Mucosa of descending colon (tissue), 3 donors: ENCODE results near the gene WNT6. TPM values are rescaled to one million over a fixed set of nuclear protein-coding genes. Genes with fewer than 3 reads are reported as not detected.

Experiments
- ATAC-seq: fragments of 200-7000 bp; cut with Tn5 transposase; one replicate; pipeline ENCODE4 v1.9.1; 2020; ENCODE audit warnings: mild to moderate bottlenecking, moderate library complexity
- DNase-seq, 3 donors: peaks; one replicate each; pipeline ENCODE4 v3.0.0-alpha.2; 2020
- H3K36me3 ChIP-seq: fragments of 200-600 bp; one replicate; pipeline ENCODE4 v1.8.0; 2021; ENCODE audit warnings: low read depth, mild to moderate bottlenecking
- H3K4me1 ChIP-seq: fragments of 200-600 bp; one replicate; pipeline ENCODE4 v1.8.0; 2021; ENCODE audit warnings: low read depth, mild to moderate bottlenecking
- H3K4me3 ChIP-seq: fragments of 200-600 bp; one replicate; pipeline ENCODE4 v1.8.0; 2021; ENCODE audit warnings: mild to moderate bottlenecking
- H3K9me3 ChIP-seq: fragments of 200-600 bp; one replicate; pipeline ENCODE4 v1.8.0; 2021; ENCODE audit warnings: mild to moderate bottlenecking
- intact Hi-C, 2 donors: fragments of 100-400 bp; cut with DNase I in 1 of 2; cut with micrococcal nuclease in 1 of 2; formaldehyde crosslinking; loops; one replicate each; pipeline versions ENCODE4 v1.11.0 to v1.11.1; 2022; cut with DNase I, micrococcal nuclease
- total RNA-seq, 3 donors: library from RNA; stranded (reverse); fragmentation: NEBNext Ultra II Directional in 2 of 3; extraction: Animal tissue kit (Norgen Biotek cat#: 25700) in 2 of 3; gene quantifications; one replicate each; pipeline versions ENCODE4 v1.2.1 to v1.2.4, GENCODE V29; 2021 to 2023
- TF ChIP-seq, protein P1 (sequence below): fragments of 200-600 bp; IDR thresholded peaks from one replicate; pipeline ENCODE4 v1.8.0; 2022; ENCODE audit warnings: antibody characterized with exemption, mild to moderate bottlenecking
- donor health status: DM: no; HTN: no; CAD: no; lungs with moderate emphysema.
- donor health status: DM: no; HTN: no; CAD: no.
- donor health status: DM: no; HTN: yes; CAD: no.

The WNT6 gene
- total RNA-seq, 3 donors from 2014 or later: 0.39 to 5.7 (median 0.41) TPM

DNA sequence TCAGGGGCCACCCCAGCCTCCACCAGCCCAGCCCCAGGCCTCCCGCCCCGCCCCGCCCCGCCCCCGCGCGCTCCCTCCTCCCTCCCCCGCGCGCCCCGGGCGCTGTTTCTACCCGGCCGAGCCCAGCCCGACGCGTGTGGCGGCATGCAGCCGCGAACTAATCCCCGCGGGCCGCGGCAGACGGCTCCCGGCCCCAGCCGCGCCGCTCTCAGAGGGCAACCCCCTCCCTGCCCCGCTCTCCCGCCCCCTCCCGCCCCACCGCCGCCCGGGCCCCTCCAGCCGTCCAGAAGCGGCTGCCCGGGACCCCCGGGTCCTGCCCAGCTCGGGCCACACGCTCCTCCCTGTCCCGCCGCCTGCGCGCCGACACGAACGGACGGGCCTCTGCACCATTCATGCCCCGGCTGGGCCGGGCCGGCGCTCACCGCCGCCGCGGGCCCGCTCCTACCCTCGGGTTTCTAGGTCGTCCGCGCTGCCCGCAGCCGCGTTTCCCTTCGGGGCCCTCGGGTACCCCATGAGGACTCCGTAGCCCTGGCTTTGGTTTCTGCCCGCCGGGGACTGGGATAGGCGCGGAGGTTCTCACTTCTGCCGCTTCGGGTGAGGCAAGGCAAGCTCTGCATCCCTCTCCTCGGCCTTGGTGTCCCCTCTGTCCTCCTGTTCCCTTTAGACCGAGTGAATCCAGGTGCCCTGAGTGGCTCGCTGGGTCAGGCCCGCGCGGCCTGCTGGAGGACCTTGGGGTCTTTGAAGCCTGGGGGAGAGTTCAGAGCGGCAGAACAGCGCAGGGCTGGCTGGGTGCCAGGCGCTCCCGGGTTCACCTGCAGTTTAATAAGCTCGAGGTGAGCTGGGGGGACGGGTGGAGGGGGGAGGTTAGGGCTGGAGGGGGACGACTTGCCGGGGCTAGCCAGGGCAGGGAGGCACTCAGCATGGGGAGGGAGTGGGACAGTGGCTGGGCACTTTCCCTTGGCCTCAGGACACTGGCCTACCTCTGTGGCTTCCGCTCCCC lies 24.2 kb downstream of the WNT6 start:
- TF ChIP-seq, protein P1, sequence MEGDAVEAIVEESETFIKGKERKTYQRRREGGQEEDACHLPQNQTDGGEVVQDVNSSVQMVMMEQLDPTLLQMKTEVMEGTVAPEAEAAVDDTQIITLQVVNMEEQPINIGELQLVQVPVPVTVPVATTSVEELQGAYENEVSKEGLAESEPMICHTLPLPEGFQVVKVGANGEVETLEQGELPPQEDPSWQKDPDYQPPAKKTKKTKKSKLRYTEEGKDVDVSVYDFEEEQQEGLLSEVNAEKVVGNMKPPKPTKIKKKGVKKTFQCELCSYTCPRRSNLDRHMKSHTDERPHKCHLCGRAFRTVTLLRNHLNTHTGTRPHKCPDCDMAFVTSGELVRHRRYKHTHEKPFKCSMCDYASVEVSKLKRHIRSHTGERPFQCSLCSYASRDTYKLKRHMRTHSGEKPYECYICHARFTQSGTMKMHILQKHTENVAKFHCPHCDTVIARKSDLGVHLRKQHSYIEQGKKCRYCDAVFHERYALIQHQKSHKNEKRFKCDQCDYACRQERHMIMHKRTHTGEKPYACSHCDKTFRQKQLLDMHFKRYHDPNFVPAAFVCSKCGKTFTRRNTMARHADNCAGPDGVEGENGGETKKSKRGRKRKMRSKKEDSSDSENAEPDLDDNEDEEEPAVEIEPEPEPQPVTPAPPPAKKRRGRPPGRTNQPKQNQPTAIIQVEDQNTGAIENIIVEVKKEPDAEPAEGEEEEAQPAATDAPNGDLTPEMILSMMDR: no peak
- no peaks in the 10 kb centered on the region for H3K36me3 ChIP-seq
- no peak overlapping the region for H3K4me3 ChIP-seq
- peak; percentile 49 for ATAC-seq
- H3K4me1 ChIP-seq: peaks cover 14% of the 10 kb centered on the region
- H3K9me3 ChIP-seq: no peaks in the 10 kb centered on the region
- intact Hi-C loops: no loop called here
- DNase-seq: peak in 1 of 3 donors; percentile 57

GRCh38 chr2:218884519-218884918 lies 24.9 kb downstream of the WNT6 start:
- DNase-seq: no peak

DNA sequence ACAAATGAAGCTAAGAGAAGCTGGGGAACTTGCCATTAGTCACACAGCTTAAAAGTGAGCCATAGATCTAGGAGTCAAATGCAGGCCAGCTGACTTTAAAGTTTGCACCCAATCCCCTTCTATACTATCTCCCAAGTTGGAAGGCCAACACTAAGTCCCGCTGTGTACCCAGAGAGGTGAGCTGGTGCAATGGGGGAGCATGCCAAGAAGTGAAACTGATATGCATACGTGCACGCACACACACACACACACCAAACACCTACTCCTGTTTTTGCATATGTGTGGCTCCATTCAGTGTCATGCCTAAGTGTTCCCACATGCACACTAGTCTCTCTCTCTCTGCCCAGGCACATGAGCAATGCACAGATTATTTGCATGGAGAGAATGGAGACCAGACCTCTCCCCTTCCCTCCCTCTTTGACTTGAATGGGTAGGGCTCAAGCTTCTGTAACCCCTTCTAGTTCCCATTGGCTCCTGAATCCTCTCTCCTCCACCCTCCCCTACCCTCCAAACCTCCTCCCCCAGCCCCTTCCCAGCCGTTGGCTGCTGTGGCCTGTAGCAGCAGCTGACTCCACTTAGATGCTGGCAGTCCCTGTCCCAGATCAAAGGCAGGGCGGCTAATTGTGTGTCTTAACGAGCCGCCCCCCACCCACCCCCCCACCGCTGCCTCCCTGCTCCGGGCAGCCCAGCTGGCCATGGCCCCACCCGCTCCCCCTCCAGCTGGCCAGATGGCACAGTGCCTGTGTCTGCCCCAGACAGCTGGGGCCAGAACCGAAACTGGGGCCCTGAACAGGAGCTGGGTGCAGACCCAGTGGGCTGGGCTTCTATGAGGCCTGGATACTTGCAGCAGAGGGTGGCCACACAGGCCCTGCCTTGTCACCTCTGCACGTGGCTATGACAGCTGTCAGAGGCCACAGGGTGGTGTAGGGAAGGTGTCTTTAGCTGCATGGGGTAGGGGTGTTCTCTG lies 26.7 kb downstream of the WNT6 start:
- Histone ChIP-seq H3K4me1 (peaks cover 9% of the 10 kb centered on the region), H3K4me3 (no peak overlapping the region), H3K36me3 (no peaks in the 10 kb centered on the region), H3K9me3 (no peaks in the 10 kb centered on the region)
- ATAC-seq (peak; percentile 44), DNase-seq (peak in 1 of 3 donors; percentile 49)
- intact Hi-C loops: no loop called here
- TF ChIP-seq, protein P1: no peak

More at GRCh38 chr2:218884519-218884918, 24.9 kb downstream of the WNT6 start:
- no peak for ATAC-seq
- intact Hi-C loops: no loop called here
- Histone ChIP-seq H3K36me3 (no peaks in the 10 kb centered on the region), H3K9me3 (no peaks in the 10 kb centered on the region), H3K4me3 (no peak overlapping the region), H3K4me1 (peaks cover 14% of the 10 kb centered on the region)
- TF ChIP-seq, protein P1: no peak

DNA sequence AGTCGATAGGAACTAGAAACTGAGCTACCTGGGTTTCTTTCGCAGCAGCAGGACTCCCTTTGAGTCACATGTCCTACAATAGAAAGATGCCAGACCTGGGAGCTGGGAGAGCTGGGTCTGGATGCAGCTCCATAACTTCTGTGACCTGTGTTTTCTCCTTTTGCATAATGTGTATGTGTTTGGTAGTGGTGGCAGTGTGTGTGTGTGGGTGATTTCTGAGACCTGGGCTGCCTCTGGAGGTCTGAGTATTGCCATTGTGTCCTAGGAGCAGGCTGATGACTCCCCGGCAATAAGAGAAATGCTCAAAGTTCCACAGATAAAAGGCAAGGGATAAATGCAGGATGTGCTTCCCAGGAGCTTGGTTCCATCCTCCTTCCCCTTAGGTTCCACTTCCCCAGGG lies 27.5 kb downstream of the WNT6 start:
- Histone ChIP-seq H3K4me3 (no peak overlapping the region), H3K36me3 (no peaks in the 10 kb centered on the region), H3K4me1 (peaks cover 9% of the 10 kb centered on the region), H3K9me3 (no peaks in the 10 kb centered on the region)
- ATAC-seq: no peak
- TF ChIP-seq, protein P1: no peak
- DNase-seq: peak in 1 of 3 donors; percentile 4
- intact Hi-C loops: no loop called here

- Histone ChIP-seq H3K4me1 (peaks cover 15% of the 10 kb centered on the region), H3K4me3 (no peak overlapping the region), H3K9me3 (no peaks in the 10 kb centered on the region), H3K36me3 (no peaks in the 10 kb centered on the region)
- intact Hi-C loops: no loop called here
- TF ChIP-seq, protein P1: no peak
- peak in 1 of 3 donors; percentile 12 for DNase-seq
- no peak for ATAC-seq
Observed at GRCh38 chr2:218888341-218888740, 28.7 kb downstream of the WNT6 start.
